H9 (cell line): ENCODE results near the gene BSG. TPM values are rescaled to one million over a fixed set of nuclear protein-coding genes. Genes with fewer than 3 reads are reported as not detected.

Experiments
- DNase-seq: peaks from one replicate; pipeline ENCODE4 v3.0.0-alpha.2; 2017
- H2AFZ ChIP-seq: one replicate; pipeline ENCODE4 v1.6.1; 2013; ENCODE audit warnings: mild to moderate bottlenecking, low read length, control low read depth, moderate library complexity
- H2AK5ac ChIP-seq: 2 replicates; pipeline ENCODE4 v1.6.1; 2013; ENCODE audit warnings: low read length, control low read depth, mixed read lengths; ENCODE audit not compliant: insufficient read length
- H2BK120ac ChIP-seq: one replicate; pipeline ENCODE4 v1.6.1; 2013; ENCODE audit warnings: low read depth, mild to moderate bottlenecking, low read length, control low read depth, inconsistent platforms; ENCODE audit not compliant: poor library complexity, severe bottlenecking
- H2BK12ac ChIP-seq: 2 replicates; pipeline ENCODE4 v1.6.1; 2013; ENCODE audit warnings: low read length, control low read depth, mixed read lengths, low read depth; ENCODE audit not compliant: insufficient read length
- H2BK15ac ChIP-seq: 2 replicates; pipeline ENCODE4 v1.6.1; 2013; ENCODE audit warnings: low read depth, low read length, control low read depth
- H2BK20ac ChIP-seq: one replicate; pipeline ENCODE4 v1.6.1; 2013; ENCODE audit warnings: low read depth, mild to moderate bottlenecking, low read length, control low read depth, inconsistent platforms; ENCODE audit not compliant: poor library complexity, severe bottlenecking
- H2BK5ac ChIP-seq: 2 replicates; pipeline ENCODE4 v1.6.1; 2013; ENCODE audit warnings: low read length, control low read depth, mixed read lengths; ENCODE audit not compliant: insufficient read length
- H3K14ac ChIP-seq: 2 replicates; pipeline ENCODE4 v1.6.1; 2013; ENCODE audit warnings: low read length, control low read depth; ENCODE audit not compliant: insufficient read depth
- H3K18ac ChIP-seq: 2 replicates; pipeline ENCODE4 v1.6.1; 2013; ENCODE audit warnings: low read depth, mild to moderate bottlenecking, mixed read lengths, low read length, control low read depth; ENCODE audit not compliant: insufficient read length
- H3K23ac ChIP-seq: 2 replicates; pipeline ENCODE4 v1.6.1; 2013; ENCODE audit warnings: low read length, control low read depth, mixed read lengths, low read depth; ENCODE audit not compliant: insufficient read length
- H3K23me2 ChIP-seq: 2 replicates; pipeline ENCODE4 v1.6.1; 2013; ENCODE audit warnings: low read depth, mild to moderate bottlenecking, mixed read lengths, low read length, control low read depth; ENCODE audit not compliant: insufficient read length, poor library complexity, severe bottlenecking
- H3K27ac ChIP-seq: 2 replicates; pipeline ENCODE4 v1.5.1; 2013; ENCODE audit warnings: low read length, control low read depth, mixed read lengths, low read depth; ENCODE audit not compliant: insufficient read length
- H3K27me3 ChIP-seq: 2 replicates; pipeline ENCODE4 v1.6.1; 2013; ENCODE audit warnings: low read length, control low read depth, inconsistent platforms; ENCODE audit not compliant: insufficient read depth
- H3K4ac ChIP-seq: 2 replicates; pipeline ENCODE4 v1.6.1; 2013; ENCODE audit warnings: low read depth, mild to moderate bottlenecking, control low read depth, inconsistent platforms, low read length, moderate library complexity
- H3K4me1 ChIP-seq: 2 replicates; pipeline ENCODE4 v1.6.1; 2013; ENCODE audit warnings: low read length, control low read depth, inconsistent platforms; ENCODE audit not compliant: insufficient read depth
- H3K4me2 ChIP-seq: 2 replicates; pipeline ENCODE4 v1.6.1; 2013; ENCODE audit warnings: low read length, control low read depth, mixed read lengths; ENCODE audit not compliant: insufficient read length, insufficient read depth
- H3K56ac ChIP-seq: 2 replicates; pipeline ENCODE4 v1.6.1; 2013; ENCODE audit warnings: low read depth, mild to moderate bottlenecking, mixed read lengths, low read length, control low read depth; ENCODE audit not compliant: insufficient read length
- H3K79me1 ChIP-seq: 2 replicates; pipeline ENCODE4 v1.6.1; 2013; ENCODE audit warnings: low read depth, mild to moderate bottlenecking, moderate library complexity, low read length, control low read depth, inconsistent platforms; ENCODE audit not compliant: insufficient read depth, poor library complexity, severe bottlenecking
- H3K79me2 ChIP-seq: 2 replicates; pipeline ENCODE4 v1.6.1; 2013; ENCODE audit warnings: low read length, control low read depth, inconsistent platforms; ENCODE audit not compliant: insufficient read depth
- H3K9ac ChIP-seq: 2 replicates; pipeline ENCODE4 v1.6.1; 2013; ENCODE audit warnings: low read length, control low read depth, mixed read lengths; ENCODE audit not compliant: insufficient read length; ENCODE audit errors: extremely low read depth
- H3K9me3 ChIP-seq: one replicate; pipeline ENCODE4 v1.6.1; 2013; ENCODE audit warnings: low read depth, low read length, inconsistent platforms; ENCODE audit not compliant: control insufficient read depth
- H3T11ph ChIP-seq: one replicate; pipeline ENCODE4 v1.6.1; 2013; ENCODE audit warnings: mild to moderate bottlenecking, low read length, control low read depth, inconsistent platforms
- H4K20me1 ChIP-seq: one replicate; pipeline ENCODE4 v1.6.1; 2013; ENCODE audit not compliant: control insufficient read depth, insufficient read length, insufficient read depth
- H4K5ac ChIP-seq: 2 replicates; pipeline ENCODE4 v1.6.1; 2013; ENCODE audit warnings: low read depth, mild to moderate bottlenecking, mixed read lengths, low read length, control low read depth; ENCODE audit not compliant: insufficient read length
- H4K8ac ChIP-seq: replicated peaks from 2 replicates; pipeline ENCODE4 v1.6.1; 2013; ENCODE audit warnings: low read length, control low read depth, mixed read lengths, low read depth; ENCODE audit not compliant: insufficient read length
- H4K91ac ChIP-seq: 2 replicates; pipeline ENCODE4 v1.6.1; 2013; ENCODE audit warnings: low read depth, mild to moderate bottlenecking, moderate library complexity, mixed read lengths, low read length, control low read depth; ENCODE audit not compliant: insufficient read length
- H3K27ac Mint-ChIP-seq, 3 experiments: 2 replicates in 2 of 3; 3 replicates in 1 of 3; pipeline ENCODE4 v1.8.0; 2020 to 2021; ENCODE audit warnings: mixed read lengths in 3 of 3, mild to moderate bottlenecking in 1 of 3, moderate library complexity in 1 of 3
- H3K27me3 Mint-ChIP-seq: 2 replicates; pipeline ENCODE4 v1.8.0; 2021; ENCODE audit warnings: low read depth, mild to moderate bottlenecking, moderate library complexity, mixed read lengths
- H3K36me3 Mint-ChIP-seq, 3 experiments: 2 replicates in 2 of 3; 3 replicates in 1 of 3; pipeline ENCODE4 v1.8.0; 2020 to 2021; ENCODE audit warnings: low read depth in 3 of 3, mixed read lengths in 3 of 3; ENCODE audit not compliant: insufficient read depth in 1 of 3
- H3K4me1 Mint-ChIP-seq, 2 experiments: 2 replicates each; pipeline ENCODE4 v1.8.0; 2020; ENCODE audit warnings: mixed read lengths in 2 of 2
- H3K4me3 Mint-ChIP-seq, 2 experiments: 2 replicates in 1 of 2; 3 replicates in 1 of 2; pipeline ENCODE4 v1.8.0; 2020 to 2021; ENCODE audit warnings: mild to moderate bottlenecking in 2 of 2, mixed read lengths in 2 of 2, moderate library complexity in 1 of 2
- H3K9me3 Mint-ChIP-seq, 2 experiments: 2 replicates in 1 of 2; 3 replicates in 1 of 2; pipeline ENCODE4 v1.8.0; 2020; ENCODE audit warnings: mild to moderate bottlenecking in 2 of 2, mixed read lengths in 2 of 2, moderate library complexity in 1 of 2
- CTCF ChIP-seq: fragments of 200-600 bp; sonication (generic); conservative IDR thresholded peaks from 3 replicates; pipeline ENCODE4 v1.8.0; 2021; ENCODE audit warnings: antibody characterized with exemption, mild to moderate bottlenecking
- WGBS: extraction: QIAGEN DNeasy Blood & Tissue Kit; methylation state at CpG from one replicate; pipeline ENCODE4 v1.1.7; 2013; ENCODE audit warnings: missing lambda C conversion rate, low lambda C conversion rate, mixed read lengths; ENCODE audit not compliant: insufficient read length; ENCODE audit errors: extremely low coverage; 5-methylcytosine and 5-hydroxymethylcytosine counted together
- total RNA-seq: library from RNA; stranded (reverse); gene quantifications from 2 replicates; pipeline ENCODE4 v1.2.1, GENCODE V29; 2021

BSG gene
- total RNA-seq, 1 experiment from 2014 or later, result 715 TPM

GRCh38 chr19:525029-525428 lies 47.4 kb upstream of the BSG start:
- Histone ChIP-seq H2BK12ac (no peak overlapping the region), H2BK5ac (no peak overlapping the region), H2BK20ac (no peak overlapping the region), H3K14ac (no peak overlapping the region; the same call in 1 of the 2 replicates), H2AFZ (no peak overlapping the region), H3T11ph (no peak overlapping the region), H3K56ac (no peak overlapping the region), H2BK15ac (no peak overlapping the region), H2AK5ac (no peak overlapping the region), H3K9me3 (no peaks in the 10 kb centered on the region), H4K8ac (no peak overlapping the region), H3K23ac (no peak overlapping the region), H3K79me1 (no peaks in the 10 kb centered on the region), H3K23me2 (no peaks in the 10 kb centered on the region), H3K27me3 (no peaks in the 10 kb centered on the region), H3K4ac (no peak overlapping the region), H4K91ac (no peak overlapping the region), H2BK120ac (no peak overlapping the region), H3K4me1 (no peaks in the 10 kb centered on the region), H4K5ac (no peak overlapping the region), H4K20me1 (peaks cover 1% of the 10 kb centered on the region), H3K79me2 (no peaks in the 10 kb centered on the region), H3K27ac (no peak overlapping the region), H3K18ac (no peak overlapping the region), H3K4me2 (no peak overlapping the region), H3K9ac (no peak overlapping the region)
- TF ChIP-seq CTCF, result no peak
- DNase-seq, result no peak
- H3K27me3 Mint-ChIP-seq, result peaks cover 43% of the 10 kb centered on the region
- H3K4me1 Mint-ChIP-seq, result peaks cover 6 to 24% of the 10 kb centered on the region in 2 experiments
- WGBS, result no CpG with 5 or more reads among the region's 18 CpGs
- H3K4me3 Mint-ChIP-seq, result no peak overlapping the region; a peak in 1 of 5 replicates
- peaks cover 1 to 6% (median 1%) of the 10 kb centered on the region in 3 experiments; a peak in 4 of 7 replicates for H3K36me3 Mint-ChIP-seq
- H3K27ac Mint-ChIP-seq, result no peak overlapping the region
- peaks cover 0 to 2% of the 10 kb centered on the region in 2 experiments; a peak in 1 of 5 replicates for H3K9me3 Mint-ChIP-seq
